Measurements from ENCODE around the gene S100A14. TPM values are rescaled to one million over a fixed set of nuclear protein-coding genes. Genes with fewer than 3 reads are reported as not detected.

S100A14 gene
- total RNA-seq, 1 experiment from 2014 or later, result 0.57 TPM

- ChIA-PET POLR2A (interaction anchor here (0.6 to 1.3 kb wide), 8 partner anchors 8 to 632 kb away, joined by 3 to 8 read pairs (median 3); partner anchors contain the start of gene S100A16), CTCF (interaction anchor here (0.5 to 1.5 kb wide), 7 partner anchors 9 to 149 kb away, joined by 3 to 12 read pairs (median 4); no protein-coding TSS in a partner anchor)
- peaks cover 34% of the 10 kb centered on the region for H3K4me1 ChIP-seq (ENCODE audit: control insufficient read depth, insufficient read depth, low read length)
- no peaks in the 10 kb centered on the region for H3K27me3 ChIP-seq (ENCODE audit: control insufficient read depth, insufficient read depth, low read length)
- peak within 1 kb of the TSS; percentile 53 to 79 for H3K4me3 ChIP-seq (ENCODE audit: low read depth in 2 of 2, low read length in 2 of 2)
- no peaks in the 10 kb centered on the region for H3K36me3 ChIP-seq (ENCODE audit: control insufficient read depth, insufficient read depth, low read length)
- in situ Hi-C loops (cut with HindIII; ENCODE audit: low pct_unique_long_range_greater_than_20kb, low sequenced_read_pairs), result no loop called here
- intact Hi-C loops (cut with micrococcal nuclease; ENCODE audit: unreplicated experiment), result no loop called here
- TF ChIP-seq POLR2AphosphoS5 (IDR thresholded peaks at IDR 0.05; ENCODE audit: low read depth, low read length) (peak; percentile 66), CTCF (IDR thresholded peaks at IDR 0.05) (peak; percentile 84; the same call in 1 of the 2 replicates), TCF7L2 (IDR thresholded peaks at IDR 0.05; ENCODE audit: low read depth, low read length) (no peak), SIN3A (IDR thresholded peaks at IDR 0.05; ENCODE audit: borderline replicate concordance, insufficient read depth, low read depth, low read length) (no peak), REST (IDR thresholded peaks at IDR 0.05; ENCODE audit: insufficient read depth in 1 of 2, low read depth in 2 of 2, low read length in 1 of 2) (no peak)
- no TSS peak for BruUV-seq (replicated peaks)
- no peaks in the 10 kb centered on the region for H3K9me3 ChIP-seq (ENCODE audit: control insufficient read depth, insufficient read depth, low read depth, low read length)
- H3K27ac ChIP-seq (ENCODE audit: low read length), result peak within 1 kb of the TSS; percentile 92
- peak; percentile 84 for ATAC-seq
- DNase-seq (ENCODE audit: low read depth, low spot score), result no peak
Observed at GRCh38 chr1:153626904-153627714, 11.0 kb upstream of the S100A14 start, which contains the start of gene S100A13. Gene S100A13 (minus strand): TSS chr1:153627505. CDS start chr1:153626472, 1,033 bp downstream.

- ChIA-PET CTCF (interaction anchor here (0.6 to 1.5 kb wide), 4 partner anchors 9 to 116 kb away, joined by 3 to 12 read pairs (median 6); no protein-coding TSS in a partner anchor), POLR2A (no interaction called here)
- in situ Hi-C loops (cut with HindIII; ENCODE audit: low pct_unique_long_range_greater_than_20kb, low sequenced_read_pairs) (no loop called here), intact Hi-C loops (cut with micrococcal nuclease; ENCODE audit: unreplicated experiment) (no loop called here)
- no peaks in the 10 kb centered on the region for H3K36me3 ChIP-seq (ENCODE audit: control insufficient read depth, insufficient read depth, low read length)
- peak overlapping the region; percentile 53 to 79 for H3K4me3 ChIP-seq (ENCODE audit: low read depth in 2 of 2, low read length in 2 of 2)
- H3K4me1 ChIP-seq (ENCODE audit: control insufficient read depth, insufficient read depth, low read length), result peaks cover 33% of the 10 kb centered on the region
- no TSS peak for BruUV-seq (replicated peaks)
- no peaks in the 10 kb centered on the region for H3K27me3 ChIP-seq (ENCODE audit: control insufficient read depth, insufficient read depth, low read length)
- H3K9me3 ChIP-seq (ENCODE audit: control insufficient read depth, insufficient read depth, low read depth, low read length), result no peaks in the 10 kb centered on the region
- ATAC-seq (no peak), DNase-seq (ENCODE audit: low read depth, low spot score) (no peak)
- peak overlapping the region; percentile 92 for H3K27ac ChIP-seq (ENCODE audit: low read length)
- TF ChIP-seq REST (IDR thresholded peaks at IDR 0.05; ENCODE audit: insufficient read depth in 1 of 2, low read depth in 2 of 2, low read length in 1 of 2) (no peak), SIN3A (IDR thresholded peaks at IDR 0.05; ENCODE audit: borderline replicate concordance, insufficient read depth, low read depth, low read length) (no peak), CTCF (IDR thresholded peaks at IDR 0.05) (no peak), TCF7L2 (IDR thresholded peaks at IDR 0.05; ENCODE audit: low read depth, low read length) (no peak), POLR2AphosphoS5 (IDR thresholded peaks at IDR 0.05; ENCODE audit: low read depth, low read length) (no peak)
Observed at GRCh38 chr1:153626477-153626903, 10.4 kb upstream of the S100A14 start.

All from Panc1 (cell line).